Adrenal gland (tissue), 5 donors: ENCODE data around the gene ADARB2.

Experiments used
- CTCF ChIP-seq, 6 experiments: fragments of 450-650 bp in 4 of 6; fragments of 200-600 bp in 2 of 6; sonication (generic) in 1 of 6; IDR thresholded peaks; 1 replicate in 5 of 6; 2 replicates in 1 of 6; pipeline versions ENCODE4 v1.5.1 to v1.8.0; 2016 to 2021; ENCODE audit warnings: antibody characterized with exemption in 6 of 6, mild to moderate bottlenecking in 2 of 6, moderate library complexity in 1 of 6
- POLR2A ChIP-seq, 2 donors: fragments of 450-650 bp; IDR thresholded peaks; one replicate each; pipeline ENCODE4 v1.6.1; 2017; ENCODE audit warnings: antibody characterized with exemption in 2 of 2, mild to moderate bottlenecking in 2 of 2, moderate library complexity in 1 of 2
- donor health status: DM: no; HTN: no; CAD: no.

- TF ChIP-seq CTCF (IDR thresholded peaks at IDR 0.05) = no peak
- no peak for TF ChIP-seq POLR2A (IDR thresholded peaks at IDR 0.05)
Measured at GRCh38 chr10:1492641-1493040, 244.7 kb downstream of the ADARB2 start.
